B cell (primary cell): Measurements from ENCODE around the gene CAMTA1.

Source experiments
- EZH2 ChIP-seq: IDR thresholded peaks from 2 replicates; pipeline ENCODE4 v1.6.1; 2012; ENCODE audit warnings: borderline replicate concordance, low read depth, mild to moderate bottlenecking, moderate library complexity, low read length; ENCODE audit not compliant: insufficient read depth, poor library complexity, severe bottlenecking
- TF ChIP-seq, protein P1 (sequence below): fragments of 200-600 bp; IDR thresholded peaks from one replicate; pipeline ENCODE4 v1.8.0; 2022; ENCODE audit warnings: antibody characterized with exemption, mild to moderate bottlenecking

DNA sequence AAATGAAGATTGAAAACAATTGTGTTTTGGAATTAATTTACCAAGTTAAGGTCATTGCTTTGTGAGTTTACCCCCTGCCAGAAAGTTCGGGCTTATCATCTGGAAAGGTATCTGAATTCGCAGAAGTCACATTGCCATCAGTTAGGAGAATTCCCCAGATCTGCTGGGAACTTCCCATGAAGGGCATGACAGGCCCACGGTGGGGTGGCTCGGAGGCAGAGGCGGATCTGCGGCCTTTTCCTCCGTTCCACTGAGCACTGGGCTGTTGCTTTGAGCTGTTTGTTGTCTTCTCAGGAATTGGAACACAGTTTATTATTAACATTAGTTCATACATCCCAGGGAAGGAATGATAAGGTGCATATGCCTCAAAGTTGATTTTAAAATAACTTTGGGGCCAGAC, 320.0 kb downstream of the CAMTA1 start:
- TF ChIP-seq, protein P1, sequence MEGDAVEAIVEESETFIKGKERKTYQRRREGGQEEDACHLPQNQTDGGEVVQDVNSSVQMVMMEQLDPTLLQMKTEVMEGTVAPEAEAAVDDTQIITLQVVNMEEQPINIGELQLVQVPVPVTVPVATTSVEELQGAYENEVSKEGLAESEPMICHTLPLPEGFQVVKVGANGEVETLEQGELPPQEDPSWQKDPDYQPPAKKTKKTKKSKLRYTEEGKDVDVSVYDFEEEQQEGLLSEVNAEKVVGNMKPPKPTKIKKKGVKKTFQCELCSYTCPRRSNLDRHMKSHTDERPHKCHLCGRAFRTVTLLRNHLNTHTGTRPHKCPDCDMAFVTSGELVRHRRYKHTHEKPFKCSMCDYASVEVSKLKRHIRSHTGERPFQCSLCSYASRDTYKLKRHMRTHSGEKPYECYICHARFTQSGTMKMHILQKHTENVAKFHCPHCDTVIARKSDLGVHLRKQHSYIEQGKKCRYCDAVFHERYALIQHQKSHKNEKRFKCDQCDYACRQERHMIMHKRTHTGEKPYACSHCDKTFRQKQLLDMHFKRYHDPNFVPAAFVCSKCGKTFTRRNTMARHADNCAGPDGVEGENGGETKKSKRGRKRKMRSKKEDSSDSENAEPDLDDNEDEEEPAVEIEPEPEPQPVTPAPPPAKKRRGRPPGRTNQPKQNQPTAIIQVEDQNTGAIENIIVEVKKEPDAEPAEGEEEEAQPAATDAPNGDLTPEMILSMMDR, result no peak
- TF ChIP-seq EZH2, result no peak
